ENCODE data around the gene TP53RK. TPM values are rescaled to one million over a fixed set of nuclear protein-coding genes. Genes with fewer than 3 reads are reported as not detected.

Gene TP53RK
- total RNA-seq: 17.6 and 19.6 TPM in 2 replicates

DNA sequence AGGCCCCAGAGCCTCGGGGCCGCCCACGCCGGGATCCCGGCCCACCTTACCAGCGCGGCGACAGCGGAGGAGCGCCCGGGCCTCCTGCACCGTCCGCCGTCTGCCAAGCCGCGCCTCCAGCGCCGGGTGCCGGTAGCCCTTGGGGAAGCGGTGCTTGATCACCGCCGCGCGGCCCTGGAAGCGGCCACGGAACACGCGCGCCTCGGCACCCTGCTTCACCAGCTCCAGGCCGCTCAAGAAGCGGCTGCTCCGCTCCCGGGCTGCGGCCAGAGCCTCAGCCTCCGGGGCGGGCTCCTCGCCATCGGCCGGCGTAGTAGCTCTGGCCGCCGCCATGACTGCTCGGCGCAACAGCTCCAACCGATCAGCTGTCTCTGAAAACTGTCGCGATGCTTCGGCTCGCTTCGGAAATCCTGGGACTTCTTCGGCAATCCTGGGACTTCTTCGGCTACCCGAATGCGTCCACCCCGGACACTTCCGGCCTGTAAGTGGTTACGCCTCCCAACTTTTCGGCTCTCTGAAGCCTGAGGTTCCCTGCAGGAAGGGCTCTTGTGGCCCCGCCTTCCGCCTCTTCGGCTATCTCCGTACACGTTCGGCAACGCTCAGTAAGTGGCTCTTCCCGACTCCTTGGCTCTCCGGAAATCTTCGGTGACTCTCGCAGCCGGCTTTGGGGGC is at the start of gene TP53RK:
TSS of gene TP53RK (minus strand) at position 363 of the 672 bp plus-strand sequence. CDS start at position 333, 30 bp downstream.
- peak; percentile 99 for DNase-seq (ENCODE audit: low read depth, low spot score)

DNA sequence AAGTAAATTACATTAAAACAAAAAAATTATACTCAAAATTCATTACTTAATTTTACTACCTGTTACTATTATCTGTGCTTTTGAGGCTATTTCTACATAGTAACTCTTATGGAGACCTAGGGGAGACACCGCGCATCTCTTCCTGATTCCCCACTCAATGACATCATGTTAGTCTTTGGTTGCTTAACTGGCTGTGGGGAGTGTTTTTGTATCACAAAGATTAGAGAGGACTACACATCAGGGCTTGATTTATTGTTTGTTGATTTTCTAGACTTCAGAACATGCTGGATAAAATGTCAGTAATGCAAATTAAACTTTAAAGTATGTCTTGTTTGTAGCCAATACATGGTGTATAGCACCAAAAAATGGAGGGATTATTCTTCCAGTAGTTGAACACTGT is 46.2 kb upstream of the TP53RK start:
- no peak for DNase-seq (ENCODE audit: low read depth, low spot score)

DNA sequence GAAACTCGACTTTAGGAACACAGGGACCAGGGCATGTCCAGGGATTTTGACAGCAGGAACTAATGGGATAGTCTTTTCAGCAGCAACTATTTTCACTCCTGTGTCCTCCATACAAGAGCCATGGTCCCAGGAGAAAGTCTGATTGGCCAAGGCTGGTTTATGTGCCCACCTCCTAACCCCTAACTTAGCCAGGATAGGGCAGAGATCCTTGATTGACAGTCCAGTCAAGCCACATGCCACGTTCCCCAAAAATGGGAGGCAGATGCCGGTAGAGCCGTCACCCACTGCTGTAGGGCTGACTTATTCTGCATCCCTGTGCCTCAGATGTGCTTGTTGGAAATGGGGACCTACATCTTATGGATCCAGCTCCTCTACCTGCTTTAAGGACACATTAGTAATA is 42.5 kb upstream of the TP53RK start:
- DNase-seq (ENCODE audit: low read depth, low spot score): no peak

DNA sequence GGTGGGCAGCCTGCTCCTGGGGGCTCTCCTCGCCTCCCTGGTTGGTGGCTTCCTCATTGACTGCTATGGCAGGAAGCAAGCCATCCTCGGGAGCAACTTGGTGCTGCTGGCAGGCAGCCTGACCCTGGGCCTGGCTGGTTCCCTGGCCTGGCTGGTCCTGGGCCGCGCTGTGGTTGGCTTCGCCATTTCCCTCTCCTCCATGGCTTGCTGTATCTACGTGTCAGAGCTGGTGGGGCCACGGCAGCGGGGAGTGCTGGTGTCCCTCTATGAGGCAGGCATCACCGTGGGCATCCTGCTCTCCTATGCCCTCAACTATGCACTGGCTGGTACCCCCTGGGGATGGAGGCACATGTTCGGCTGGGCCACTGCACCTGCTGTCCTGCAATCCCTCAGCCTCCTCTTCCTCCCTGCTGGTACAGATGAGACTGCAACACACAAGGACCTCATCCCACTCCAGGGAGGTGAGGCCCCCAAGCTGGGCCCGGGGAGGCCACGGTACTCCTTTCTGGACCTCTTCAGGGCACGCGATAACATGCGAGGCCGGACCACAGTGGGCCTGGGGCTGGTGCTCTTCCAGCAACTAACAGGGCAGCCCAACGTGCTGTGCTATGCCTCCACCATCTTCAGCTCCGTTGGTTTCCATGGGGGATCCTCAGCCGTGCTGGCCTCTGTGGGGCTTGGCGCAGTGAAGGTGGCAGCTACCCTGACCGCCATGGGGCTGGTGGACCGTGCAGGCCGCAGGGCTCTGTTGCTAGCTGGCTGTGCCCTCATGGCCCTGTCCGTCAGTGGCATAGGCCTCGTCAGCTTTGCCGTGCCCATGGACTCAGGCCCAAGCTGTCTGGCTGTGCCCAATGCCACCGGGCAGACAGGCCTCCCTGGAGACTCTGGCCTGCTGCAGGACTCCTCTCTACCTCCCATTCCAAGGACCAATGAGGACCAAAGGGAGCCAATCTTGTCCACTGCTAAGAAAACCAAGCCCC is 36.2 kb upstream of the TP53RK start:
- no peak for DNase-seq (ENCODE audit: low read depth, low spot score)

DNA sequence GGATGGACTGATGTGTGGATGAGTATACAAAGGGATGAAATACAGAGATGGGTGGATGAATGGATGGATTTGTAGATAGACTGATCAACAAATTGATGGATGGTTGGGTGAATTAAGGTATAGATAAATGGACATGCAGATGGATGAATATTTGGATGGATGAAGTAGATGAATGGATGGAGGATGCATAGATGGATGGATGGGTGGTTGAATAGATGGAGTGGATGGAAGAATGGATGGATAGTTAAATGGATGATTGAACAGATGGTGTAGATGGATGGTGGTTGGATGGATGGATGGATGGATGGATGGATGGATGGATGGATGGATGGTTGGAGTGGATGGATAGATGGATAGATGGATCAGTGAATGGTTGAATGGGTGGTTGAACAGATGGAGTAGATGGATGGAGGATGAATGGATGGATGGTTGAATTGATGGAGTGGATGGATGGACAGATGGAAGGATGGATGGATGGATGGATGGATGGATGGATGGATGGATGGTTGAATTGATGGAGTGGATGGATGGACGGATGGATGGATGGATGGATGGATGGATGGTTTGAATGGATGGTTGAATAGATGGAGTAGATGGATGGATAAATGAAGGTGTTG is 35.2 kb upstream of the TP53RK start:
- DNase-seq (ENCODE audit: low read depth, low spot score): no peak

DNA sequence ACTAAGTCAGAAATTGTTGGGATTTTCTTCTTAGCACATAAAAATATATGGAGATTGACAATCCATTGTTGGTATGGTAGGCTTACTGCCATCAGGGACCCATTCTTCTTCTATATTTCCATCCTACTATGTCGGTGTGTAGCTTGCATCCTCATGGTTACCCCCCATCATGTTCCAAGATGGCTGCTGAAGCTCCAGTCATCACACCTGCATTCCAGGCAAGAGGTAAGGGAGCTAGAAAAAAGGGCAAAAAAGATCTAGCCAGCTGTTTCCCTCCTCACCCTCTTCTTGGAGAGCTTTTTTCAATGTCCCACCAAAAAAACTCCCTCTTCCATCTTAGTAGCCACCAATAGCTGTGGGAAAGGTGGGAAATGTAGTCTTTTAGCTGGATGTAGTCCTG is 33.8 kb upstream of the TP53RK start:
- DNase-seq (ENCODE audit: low read depth, low spot score): no peak

DNA sequence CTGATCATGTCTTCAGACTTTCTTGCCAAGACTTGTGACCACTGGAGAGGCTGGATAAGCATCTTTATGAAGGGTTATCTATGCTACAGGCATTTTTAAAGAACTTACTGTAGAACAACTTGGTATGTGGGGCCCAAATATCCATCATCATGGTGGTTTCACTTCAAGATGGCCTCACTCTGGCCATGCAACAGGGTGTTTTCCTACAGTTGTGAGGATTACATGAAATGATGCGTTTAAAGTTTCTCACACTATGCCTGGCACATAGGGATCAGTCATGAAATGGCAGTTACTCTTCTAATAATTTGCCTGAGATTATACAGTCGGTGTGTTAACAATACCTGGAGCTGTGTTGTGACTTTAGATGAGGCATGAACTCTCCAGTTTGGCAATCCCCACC is 33.2 kb upstream of the TP53RK start:
- no peak for DNase-seq (ENCODE audit: low read depth, low spot score)

DNA sequence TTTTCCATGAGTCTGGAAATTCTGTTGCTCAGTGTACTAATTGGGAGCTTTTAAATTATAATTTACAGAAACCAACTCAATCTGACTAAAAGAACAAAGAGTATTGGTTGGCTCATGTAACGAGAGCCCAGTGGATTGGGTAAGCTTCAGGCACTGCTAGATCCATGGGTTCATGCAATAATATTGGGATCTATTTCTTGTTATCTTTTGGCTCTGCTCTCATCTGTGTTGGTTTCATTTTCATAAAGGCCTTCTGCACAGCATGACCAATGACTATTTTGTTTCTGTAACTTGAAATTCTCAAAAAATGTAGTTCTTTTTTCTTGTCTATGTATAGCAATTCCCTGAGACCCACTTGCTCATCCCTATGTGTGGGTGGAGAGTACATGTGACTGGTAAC is 32.2 kb upstream of the TP53RK start:
- no peak for DNase-seq (ENCODE audit: low read depth, low spot score)

DNA sequence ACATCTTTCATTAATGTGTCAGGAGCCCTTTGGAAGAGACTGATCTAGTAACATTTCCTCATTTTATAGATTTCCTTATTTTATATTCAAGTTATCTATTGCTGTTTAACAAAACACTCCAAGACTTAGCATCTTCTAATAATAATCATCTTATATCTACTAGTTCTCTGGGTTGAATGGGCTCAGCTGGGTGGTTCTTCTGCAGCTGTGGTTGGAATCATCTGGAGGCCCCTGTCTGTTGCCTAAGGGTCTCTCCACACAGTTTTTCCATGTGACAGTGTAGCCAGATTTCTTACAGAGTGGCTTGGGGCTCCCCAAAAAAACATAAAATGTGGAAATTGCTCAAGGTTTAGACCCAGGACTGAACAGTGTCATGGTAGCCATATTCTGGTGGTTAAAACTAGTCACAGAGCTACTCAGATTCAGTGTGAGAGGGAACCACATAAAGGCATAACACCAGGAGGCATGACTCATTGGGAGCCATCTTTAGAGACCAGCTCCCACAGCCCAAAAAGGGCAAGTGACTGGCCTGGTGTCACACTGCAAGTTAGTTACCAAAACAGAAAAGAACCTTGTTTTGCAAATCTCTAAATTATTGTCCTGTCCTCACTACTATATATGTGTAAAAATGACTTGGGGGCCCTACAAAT is 31.7 kb upstream of the TP53RK start:
- no peak for DNase-seq (ENCODE audit: low read depth, low spot score)

DNA sequence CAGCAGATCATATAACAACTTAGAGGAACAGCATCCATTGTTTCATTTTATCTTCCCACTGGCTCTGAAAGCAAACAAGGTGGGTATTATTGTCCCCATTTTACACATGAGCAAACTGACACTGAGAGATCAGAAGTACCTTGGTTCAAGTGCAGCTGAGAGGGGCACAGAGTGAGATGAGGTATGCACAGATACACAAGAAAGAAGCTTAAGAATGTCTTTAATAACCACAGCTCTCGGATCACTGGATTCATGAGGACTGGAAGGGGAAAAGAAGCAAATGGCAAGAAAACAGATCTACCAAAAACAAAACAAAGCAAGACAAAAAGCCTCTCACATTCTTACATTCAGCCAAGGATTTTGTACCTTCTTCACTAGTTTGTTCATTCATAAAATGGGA is 30.8 kb upstream of the TP53RK start:
- DNase-seq (ENCODE audit: low read depth, low spot score): no peak

DNA sequence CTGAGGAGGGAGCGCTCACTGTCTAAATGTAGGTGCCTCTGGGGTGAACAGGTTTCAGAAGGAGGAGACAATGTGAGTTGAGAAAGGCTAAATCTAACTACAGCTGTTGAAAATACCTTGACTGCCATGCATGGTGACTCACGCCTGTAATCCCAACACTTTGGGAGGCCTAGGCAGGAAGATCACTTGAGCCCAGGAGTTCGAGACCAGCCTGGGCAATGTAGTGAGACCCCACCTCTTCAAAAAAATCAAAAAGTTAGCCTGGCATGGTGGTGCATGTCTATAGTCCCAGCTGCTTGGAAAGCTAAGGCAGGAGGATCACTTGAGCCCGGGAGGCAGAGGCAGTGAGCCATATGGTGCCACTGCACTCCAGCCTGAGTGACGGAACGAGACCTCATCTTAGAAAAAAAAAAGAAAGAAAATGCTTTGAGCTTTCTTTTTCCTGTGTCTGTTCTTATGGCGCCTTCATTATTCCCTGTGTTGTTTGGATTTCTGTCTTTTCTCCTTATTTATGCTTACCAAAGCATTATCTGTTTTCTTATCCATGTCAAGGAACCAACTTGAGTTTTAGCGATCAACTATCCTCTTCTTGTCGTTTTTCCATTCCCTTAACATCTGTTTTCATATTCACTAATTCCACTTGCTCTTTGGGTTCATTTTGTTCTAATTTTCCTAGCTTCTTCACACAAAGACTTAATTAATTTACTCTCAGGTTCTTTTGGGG is 28.7 kb upstream of the TP53RK start:
- no peak for DNase-seq (ENCODE audit: low read depth, low spot score)

DNA sequence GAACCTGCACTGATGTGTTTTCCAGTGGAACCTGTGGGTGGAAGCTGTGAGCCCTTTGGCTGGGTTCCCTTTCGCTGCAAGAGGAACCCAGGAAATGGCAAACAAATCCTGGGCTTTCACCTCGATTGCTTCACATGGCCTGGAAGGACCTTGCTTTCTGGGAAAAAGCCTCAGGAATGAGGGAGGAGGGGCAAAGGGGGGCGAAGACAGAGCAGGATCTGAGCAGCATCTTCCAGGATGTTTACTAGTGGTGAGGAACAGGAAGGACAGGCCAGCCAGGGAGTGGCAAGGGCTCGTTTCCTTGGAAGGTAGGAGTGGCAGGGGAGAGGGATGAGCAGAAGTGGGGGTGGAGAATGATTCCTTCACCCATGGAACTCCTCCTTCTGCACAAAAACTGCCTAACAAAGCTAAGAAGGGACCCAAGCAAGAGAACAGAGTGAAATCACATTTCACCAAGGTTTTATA is 26.1 kb upstream of the TP53RK start:
- no peak for DNase-seq (ENCODE audit: low read depth, low spot score)

DNA sequence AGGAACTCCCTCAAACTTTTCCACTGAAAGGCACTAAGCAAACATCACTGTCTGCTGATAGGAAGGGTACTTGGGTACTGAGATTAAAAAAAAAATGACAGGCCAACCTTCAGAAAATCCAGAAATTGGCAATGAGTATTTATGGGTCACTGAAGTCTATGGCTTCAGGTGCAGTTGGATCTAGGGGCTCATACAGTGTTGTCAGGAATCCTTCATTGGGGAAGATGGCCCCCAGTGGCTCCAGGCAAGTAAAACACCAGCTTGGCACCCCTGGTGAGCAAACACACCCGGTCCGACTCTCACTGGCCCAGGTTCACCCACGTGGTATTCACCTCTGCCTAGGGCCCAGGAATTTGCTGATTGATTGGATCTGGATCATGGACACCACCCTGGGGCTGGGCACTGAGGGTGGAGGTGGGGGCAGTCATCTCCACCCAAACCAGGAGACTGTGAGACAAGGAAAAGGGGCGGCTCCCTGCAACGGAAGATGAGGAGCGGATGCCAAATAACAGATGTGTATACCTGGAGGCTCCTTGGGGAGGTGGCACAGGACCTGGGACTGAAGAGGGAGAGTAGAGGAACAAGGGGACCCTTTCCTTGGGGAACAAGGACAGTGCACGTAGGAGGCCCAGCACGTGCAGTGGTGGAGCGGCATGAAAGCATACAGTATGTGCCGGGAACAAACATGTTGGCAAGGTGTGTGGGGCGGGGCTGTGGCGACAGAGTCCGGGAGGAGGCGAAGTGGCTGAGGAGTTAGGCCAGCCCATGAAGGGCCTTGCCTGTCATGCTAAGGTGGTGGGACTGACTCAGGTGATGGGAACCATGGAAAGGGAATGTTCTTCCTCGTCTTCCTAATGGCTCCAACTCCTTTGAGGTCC is 25.0 kb upstream of the TP53RK start:
- DNase-seq (ENCODE audit: low read depth, low spot score): no peak

DNA sequence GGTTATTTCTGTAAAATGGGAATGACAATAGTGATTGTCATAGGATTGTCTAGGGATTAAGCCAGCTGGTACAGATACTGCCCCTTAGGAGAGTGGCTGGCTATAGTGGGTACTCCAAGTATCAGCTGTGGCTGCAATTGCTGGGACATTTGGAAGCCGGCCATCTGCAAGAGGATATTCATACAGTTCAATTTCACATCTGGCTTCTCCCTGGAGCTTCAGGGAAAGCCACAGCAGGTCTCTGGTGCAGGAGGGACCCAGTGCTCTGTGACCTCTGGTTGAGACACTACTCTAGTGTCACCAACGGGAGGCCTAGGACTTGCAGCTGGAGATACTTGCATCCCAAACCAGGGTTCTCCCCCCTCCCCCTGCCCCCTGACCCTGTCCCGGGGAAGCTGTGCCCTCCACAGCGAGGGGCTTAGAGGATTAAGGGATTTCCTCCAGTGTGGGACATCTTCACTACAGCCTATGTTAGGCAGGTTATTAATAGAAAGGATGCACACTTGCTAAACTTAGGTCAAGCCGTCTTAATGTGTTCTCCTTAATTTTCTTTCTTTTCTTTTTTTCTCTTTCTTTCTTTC is 22.9 kb upstream of the TP53RK start:
- no peak for DNase-seq (ENCODE audit: low read depth, low spot score)

DNA sequence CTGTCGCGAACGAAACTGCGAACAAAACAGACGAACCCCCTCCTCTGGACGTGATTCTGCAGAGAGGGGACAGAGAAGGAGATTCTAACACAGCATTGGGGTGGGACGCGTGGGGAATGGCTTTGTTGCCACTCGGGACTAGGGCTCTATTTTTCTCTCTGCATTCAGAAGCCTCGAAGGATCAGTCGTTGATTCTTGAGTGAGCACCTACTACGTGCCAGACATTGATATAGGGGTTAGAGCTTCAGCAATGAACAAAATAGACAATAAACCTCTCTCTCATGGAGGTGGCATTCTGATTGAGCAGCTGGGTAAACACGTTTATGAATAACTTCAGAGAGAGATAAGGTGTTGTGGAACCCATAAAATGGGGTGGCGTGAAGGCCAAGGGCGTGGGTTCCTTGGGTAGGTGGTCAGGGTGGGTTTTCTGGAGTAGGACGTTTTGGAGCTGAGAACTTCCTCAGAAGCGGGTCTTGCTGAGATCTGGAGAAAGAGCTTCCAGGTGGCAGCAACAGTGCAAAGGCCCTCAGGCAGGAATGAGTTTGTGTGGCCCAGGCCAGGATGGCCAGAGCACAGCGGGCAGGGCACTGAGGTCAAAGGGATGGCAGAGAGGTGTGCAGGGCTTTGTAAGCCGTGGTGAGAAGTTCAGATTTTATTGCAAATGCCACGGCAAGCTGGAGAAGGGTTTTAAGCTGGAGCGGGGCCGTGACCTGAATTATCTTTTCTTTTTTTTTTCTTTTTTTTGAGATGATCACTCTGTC is 21.1 kb upstream of the TP53RK start:
- DNase-seq (ENCODE audit: low read depth, low spot score): no peak

DNA sequence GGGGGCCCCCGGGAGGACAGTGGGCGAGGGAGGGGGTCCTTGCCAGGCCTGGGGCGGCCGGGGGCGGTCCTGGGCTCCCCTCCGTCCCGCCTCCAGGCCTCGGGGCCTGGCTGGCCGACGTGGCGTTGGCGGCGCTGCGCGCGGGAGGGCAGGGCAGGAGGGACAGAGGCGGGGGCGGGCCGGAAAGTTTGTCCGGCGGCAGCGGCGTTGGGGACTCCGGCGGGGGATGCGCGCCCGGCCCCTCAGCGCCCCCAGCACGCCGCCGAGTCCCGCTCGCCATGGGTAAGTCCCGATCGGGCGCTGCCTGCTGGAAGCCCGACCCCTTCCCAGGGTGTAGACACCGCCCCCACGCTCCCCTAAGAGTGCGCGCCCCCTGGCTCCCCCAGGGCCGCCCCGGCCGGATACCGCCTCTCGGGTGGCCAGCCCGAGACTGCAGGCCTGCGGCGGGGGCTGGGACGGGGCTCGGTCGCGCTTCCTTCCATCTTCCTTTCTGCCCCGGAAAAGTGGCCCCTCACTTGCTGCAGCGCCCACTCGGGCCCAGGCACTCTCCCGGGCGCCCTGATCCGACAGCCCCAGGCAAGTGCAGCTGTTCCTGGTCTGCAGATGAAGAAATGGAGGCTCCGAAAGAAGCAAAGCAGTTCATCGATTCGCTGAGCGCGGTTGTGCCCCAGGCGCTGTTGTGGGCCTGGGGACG is 20.4 kb upstream of the TP53RK start, which contains the start of gene SLC2A10:
TSS of gene SLC2A10 (plus strand) at position 191 of the 694 bp plus-strand sequence. CDS start at position 279, 88 bp downstream.
- DNase-seq (ENCODE audit: low read depth, low spot score): no peak

DNA sequence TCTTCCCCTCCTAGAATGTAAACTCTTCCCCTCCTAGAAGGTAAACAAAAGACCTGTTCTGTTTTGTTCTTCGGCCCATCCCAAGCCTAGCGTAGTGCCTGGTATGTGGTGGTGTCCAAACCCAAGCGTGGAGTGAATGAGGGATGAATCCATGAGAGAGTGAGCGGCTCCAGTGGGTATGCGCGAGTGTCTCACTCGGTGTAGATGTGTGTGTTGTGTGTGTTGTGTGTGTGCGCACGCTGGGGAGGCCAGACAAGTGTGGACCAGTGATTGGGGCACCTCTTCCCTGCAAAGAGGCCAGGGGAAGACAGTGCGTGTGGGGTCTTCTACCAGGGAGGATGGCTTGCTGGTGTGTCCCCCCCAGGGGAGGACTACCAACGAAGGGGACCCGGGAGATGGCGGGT is 19.8 kb upstream of the TP53RK start:
- no peak for DNase-seq (ENCODE audit: low read depth, low spot score)
